GF-D8 (cell line): ENCODE measurements around the gene AUH.
"Not testable (repeated sequence)": the region's sequence is repeated elsewhere in the genome, so short reads cannot be mapped to it uniquely, and the experiment has no call there.

ENCODE experiments used
- DNase-seq: peaks from one replicate; lab custom pipeline; 2025; lab: John Stamatoyannopoulos, UW

The AUH gene

GRCh38 chr9:91378695-91379127 lies 17.0 kb upstream of the AUH start:
- peak; percentile 41 for DNase-seq

DNA sequence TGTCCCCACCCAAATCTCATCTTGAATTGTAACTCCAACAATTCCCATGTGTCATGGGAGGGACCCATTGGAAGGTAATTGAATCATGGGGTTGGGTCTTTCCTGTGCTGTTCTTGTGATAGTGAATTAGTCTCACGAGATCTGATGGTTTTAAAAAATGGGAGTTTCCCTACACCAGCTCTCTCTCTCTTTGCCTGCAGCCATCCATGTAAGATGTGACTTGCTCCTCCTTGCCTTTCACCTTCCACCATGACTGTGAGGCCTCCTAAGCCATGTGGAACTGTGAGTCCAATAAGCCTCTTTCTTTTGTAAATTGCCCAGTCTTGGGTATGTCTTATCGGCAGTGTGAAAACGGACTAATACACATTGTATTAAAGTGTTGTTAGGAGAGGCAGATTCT lies 16.3 kb upstream of the AUH start:
- not testable (repeated sequence) for DNase-seq

DNA sequence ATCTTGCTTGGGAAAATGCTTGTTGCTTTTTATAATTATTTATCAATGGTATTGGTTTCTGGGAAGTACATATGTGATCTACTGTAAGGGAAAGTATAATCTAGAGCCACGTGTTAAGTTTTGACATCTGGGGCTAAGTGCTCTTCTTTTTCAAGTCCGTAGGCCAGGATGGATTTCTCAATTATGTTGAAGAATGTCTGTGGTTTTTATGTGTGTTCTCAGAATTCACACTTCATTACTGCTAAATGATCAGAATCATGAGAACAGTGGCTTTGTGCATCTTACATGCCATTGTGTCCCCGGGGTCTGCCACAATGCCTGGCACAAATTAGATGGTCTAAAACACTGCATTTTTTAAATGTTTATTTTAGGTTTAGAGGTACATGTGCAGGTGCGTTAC lies 14.5 kb upstream of the AUH start:
- DNase-seq: peak; percentile 79

GRCh38 chr9:91374939-91375338 lies 13.2 kb upstream of the AUH start:
- DNase-seq: no peak

DNA sequence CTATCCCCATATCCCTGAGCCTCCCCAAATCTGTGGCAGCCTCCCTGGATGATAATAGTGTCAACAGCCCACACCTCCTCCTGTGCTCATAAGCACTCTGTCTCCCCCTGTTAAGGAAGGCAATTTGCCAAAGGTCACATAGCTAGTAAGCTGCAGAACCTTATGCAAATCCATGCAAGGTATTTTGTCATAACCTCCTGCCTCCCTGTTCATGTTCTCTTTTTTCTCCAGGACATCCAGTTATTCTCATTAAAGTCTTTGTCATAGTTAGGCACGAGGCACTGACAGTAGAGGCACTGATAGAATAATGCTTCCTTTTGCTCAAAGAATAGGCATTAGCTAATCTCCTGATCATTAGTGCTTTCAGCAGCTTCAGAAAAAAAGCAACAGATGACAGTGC lies 10.2 kb upstream of the AUH start:
- DNase-seq: no peak

DNA sequence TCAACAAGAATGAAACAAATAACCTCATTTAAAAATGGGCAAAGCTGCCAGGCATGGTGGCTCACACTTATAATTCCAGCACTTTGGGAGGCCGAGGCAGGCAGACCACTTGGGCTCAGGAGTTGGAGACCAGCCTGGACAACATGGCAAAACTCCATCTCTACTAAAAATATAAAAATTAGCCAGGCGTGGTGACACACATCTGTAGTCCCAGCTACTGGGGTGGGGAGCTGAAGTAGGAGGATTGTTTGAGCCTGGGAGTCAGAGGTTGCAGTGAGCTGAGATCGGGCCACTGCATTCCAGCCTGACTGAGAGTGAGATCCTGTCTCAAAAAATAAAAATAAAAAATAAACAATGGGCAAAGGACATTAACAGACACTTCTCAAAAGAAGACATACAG lies 8.3 kb upstream of the AUH start:
- not testable (repeated sequence) for DNase-seq

GRCh38 chr9:91364702-91365101 lies 3.0 kb upstream of the AUH start:
- no peak for DNase-seq

- DNase-seq: no peak
Measured at GRCh38 chr9:91364005-91364404, 2.3 kb upstream of the AUH start.

DNA sequence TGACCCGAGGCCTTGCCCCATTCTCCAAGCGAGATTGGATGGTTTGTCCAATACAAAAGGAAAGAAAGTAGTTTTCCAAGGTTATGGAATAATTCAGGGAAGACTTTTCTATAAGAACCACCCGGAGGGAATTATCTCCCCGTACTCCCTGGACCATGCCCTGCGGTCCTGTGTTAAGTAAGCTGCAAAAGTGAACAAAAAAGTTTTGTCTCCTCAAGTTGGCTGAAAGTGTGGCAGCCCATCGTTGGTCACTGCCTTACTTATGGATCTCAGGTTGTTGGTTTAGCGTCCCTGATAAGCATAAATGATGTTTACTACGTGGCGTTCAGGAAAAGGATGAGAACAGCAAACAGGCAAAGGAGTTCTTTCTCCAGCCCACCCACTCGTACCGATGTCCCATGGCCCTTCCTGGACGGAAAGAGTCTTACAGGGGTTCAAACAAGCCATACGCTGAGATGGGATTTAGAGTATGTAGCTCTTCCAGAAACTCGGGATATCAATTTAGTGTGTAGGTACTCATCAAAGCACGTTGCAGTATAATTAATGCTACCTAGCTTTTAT lies 413 bp upstream of the AUH start:
- no peak for DNase-seq

GRCh38 chr9:91360551-91361290 lies 997 bp downstream of the AUH start:
- no peak for DNase-seq

DNA sequence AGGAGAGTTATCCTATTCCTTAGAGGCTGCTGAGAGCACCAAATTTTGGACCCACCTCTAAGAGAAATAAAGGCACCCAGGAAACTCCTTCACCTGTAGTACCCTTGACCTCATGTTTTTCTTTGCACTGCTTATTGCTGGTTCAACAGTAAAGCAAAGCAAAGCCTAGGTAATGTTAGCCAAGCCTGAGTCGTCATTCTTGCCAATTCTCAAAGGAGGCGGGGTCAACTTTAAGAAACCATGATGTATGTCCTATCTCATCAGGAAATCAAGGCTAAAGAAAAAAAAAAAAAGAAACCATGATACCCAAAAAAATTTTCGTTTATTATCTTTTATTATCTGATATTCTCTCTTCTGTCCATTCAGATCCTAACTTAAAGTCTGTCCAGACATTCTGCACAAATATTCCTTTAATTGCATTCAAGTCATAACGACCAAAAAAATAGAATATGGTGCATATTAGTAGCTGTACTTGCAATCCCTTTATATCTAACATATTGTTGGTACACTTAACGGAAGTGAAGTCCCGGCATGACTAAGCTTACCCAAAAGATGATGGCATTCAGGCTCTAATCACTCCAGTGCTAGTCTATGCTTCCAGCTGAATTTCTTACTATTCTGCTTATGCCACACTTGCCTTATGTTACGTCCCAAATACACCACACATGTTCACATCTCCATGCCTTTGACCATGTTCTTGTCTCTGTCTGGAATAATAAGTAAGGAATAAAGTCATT lies 1.8 kb downstream of the AUH start:
- DNase-seq: no peak

DNA sequence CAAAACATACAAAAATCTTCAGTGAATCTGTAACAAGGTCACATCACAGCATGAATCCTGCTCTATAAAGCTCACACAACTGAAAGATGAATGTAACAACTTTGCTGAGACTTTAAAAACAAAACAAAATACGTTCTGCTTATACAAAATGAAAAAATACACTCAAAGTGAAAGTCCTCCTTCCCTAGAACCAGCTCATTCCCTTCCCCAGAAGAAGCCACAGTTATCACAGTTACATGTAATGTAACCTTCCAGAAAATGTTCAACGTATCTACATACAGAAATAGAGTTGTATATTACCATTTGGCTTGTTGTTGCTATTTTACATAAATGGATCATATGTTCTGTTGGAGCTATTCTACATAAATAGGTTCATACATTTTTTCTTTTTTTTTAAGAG lies 2.6 kb downstream of the AUH start:
- no peak for DNase-seq

GRCh38 chr9:91354881-91355280 lies 6.8 kb downstream of the AUH start:
- DNase-seq: no peak

- DNase-seq: no peak
Measured at GRCh38 chr9:91349115-91349555, 12.6 kb downstream of the AUH start.

- no peak for DNase-seq
Measured at GRCh38 chr9:91348191-91348807, 13.4 kb downstream of the AUH start.

DNA sequence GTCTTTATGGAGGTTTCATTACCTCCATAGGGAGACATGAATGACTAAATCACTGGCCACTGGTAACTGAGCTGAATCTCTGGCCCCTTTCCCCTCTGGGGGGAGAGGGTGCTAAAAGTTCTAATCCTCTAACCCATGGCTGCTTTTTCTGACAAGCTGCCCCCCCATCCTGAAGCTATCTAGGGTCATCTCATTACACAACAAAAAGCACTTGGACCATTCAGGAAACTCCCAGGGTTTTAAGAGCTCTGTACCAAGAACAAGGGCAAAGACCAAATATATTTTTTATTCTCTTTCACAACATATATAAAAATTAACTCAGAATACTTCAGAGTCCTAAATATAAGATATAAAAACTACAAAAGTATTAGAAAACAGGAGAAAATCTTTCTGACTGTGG lies 14.3 kb downstream of the AUH start:
- DNase-seq: no peak

GRCh38 chr9:91346644-91347043 lies 15.1 kb downstream of the AUH start:
- DNase-seq: no peak

GRCh38 chr9:91345978-91346377 lies 15.7 kb downstream of the AUH start:
- no peak for DNase-seq

DNA sequence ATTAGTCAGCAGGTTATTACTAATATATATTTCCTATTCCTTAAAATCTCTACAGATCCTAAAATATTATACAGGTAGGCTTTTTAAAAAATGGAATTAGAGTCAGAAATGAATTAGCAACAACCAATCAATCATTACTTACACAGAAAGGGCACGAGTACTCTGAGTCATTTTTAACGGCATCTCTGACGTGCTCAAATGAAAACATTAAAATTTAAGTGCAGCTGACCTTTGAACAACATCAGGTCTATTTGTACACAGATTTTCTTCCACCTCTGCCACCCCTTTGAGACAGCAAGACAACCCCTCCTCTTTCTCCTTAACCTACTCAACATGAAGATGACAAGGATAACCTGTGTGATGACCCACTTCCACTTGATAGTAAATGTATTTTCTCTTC lies 19.1 kb downstream of the AUH start:
- no peak for DNase-seq

GRCh38 chr9:91341749-91342148 lies 20.0 kb downstream of the AUH start:
- no peak for DNase-seq

DNA sequence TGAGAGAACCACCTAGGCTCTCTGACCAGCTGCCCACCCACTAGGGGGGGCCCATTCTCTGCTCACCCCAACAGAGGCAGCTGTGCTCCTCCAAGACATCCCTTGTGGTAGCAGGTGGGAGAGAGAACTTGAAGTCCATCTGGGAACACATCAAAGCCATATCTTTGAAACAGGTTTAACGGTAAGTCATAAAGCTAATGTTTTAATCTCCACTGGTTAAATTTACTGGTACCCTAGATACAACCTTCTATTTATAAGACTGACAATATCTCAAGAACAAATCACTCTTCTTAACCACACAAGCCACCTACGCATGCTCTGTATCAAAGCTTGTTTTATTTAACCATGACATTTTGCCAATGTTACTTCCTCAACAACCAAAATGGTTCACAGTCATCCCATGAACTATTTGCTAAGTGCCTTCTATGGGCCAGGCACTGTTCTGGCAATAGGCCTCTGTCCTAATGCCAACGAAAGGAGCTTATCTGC lies 20.4 kb downstream of the AUH start:
- no peak for DNase-seq

DNA sequence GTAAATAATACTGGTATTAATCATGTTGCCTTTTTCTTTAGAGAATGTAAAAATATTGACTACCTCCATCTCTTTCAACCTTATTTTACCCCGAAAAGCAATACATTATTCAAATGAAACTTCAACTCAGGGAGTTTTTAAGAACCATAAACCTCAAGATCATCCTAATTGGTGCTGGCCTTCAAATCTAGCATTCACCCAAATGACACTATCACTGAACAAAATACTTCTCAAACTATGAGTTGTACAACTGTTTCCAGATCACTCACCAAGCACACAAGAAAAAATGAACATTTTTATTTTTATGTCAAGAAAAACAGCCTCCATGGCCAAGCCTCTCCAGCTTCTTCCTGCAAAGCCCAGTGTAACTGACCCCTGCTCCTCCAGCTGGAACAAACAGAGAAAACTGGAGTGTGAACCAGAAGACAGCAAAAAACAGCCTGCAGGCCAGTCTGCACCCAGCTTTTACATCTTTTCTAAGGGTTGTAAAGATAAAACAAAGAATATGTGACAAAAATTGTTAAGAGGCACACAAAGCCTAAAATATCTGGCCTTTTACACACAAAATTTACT lies 21.2 kb downstream of the AUH start:
- DNase-seq: no peak
